HG03571 (cell line): ENCODE results near the gene PLD5.
"Not testable (repeated sequence)": the region's sequence is repeated elsewhere in the genome, so short reads cannot be mapped to it uniquely, and the experiment has no call there.

Experiments
- ATAC-seq: cut with Tn5 transposase; IDR thresholded peaks from one replicate; pipeline ENCODE4 v1.9.1; 2021; ENCODE audit not compliant: unreplicated experiment

PLD5 gene

DNA sequence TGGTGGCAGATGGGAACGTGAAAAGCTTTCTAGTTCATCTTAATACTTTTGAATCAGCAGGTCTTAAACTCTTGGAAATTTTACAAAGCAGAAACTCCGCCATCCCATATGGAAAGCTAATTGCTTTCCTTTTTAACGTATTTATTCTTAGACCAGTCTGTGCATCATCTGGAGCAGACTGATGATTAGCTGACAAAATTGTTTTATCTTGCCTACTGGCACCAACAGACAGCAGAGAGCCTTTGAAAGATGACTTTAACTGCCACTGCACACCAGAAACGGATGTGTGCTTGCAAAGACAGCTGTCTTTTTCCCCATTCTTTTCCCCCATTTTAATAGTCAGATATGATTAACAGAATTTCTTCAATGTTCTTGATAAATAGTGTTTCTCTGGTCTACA lies 97.0 kb downstream of the PLD5 start:
- ATAC-seq, result no peak

DNA sequence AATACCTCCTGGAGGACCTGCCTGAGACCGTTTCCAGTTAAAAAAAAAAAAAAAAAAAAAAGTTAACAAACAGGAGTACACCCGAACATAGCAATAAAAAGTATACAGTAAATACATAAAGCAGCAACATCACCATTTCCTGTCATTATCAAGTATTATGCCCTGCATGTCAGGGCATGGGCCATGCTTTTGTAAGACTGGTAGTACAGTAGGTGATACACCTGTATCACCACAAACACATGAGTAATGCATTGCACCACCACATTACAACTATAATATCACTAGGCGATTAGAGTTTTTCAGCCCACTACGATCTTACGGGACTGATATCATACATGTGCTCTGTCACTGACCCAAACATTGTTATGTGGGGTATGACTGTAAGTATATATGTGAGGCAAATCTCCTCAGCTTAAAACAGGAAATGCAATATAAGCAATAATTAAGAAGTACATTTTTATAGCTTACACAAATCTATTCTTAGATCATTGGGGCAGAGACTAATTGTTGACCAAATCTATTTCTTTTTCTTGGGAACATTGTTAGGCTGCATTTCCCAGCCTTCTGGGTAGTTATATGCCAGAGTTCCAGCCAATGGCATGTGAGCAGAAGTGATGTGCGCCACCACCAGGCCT lies 98.1 kb downstream of the PLD5 start:
- no peak for ATAC-seq

DNA sequence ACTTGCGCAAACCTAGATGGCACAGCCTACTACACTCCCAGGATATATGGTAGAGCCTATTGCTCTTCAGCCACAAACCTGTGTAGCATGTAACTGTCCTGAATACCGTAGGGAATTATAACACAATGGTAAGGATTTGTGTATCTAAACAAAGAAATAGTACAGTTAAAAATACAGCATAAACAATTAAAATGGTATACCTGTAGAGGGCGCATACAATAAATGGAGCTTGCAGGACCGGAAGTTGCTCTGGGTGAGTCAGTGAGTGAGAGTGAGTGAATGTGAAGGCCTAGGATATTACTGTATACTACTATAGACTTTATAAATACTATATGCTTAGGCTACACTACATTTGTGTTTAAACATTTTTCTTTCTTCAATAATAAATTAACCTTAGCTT lies 99.3 kb downstream of the PLD5 start:
- no peak for ATAC-seq

DNA sequence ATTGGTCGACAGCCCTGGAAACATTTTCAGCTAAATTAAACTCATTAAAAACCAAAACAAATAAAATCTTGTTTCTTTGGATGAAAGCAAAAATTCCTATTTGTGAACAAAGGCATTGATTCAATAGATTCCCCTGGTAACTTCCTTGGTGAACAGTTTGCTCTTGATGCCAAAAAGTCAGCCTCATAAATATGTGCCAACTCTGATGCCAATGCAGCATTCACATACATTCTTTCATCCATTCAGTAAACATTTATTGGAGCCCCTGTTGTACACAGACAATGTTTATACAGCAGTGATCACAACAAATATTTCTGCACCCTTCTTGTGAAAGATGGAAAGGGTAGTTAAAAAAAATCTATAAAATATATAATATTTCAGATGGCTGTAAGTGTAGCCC lies 107.8 kb downstream of the PLD5 start:
- ATAC-seq, result no peak

DNA sequence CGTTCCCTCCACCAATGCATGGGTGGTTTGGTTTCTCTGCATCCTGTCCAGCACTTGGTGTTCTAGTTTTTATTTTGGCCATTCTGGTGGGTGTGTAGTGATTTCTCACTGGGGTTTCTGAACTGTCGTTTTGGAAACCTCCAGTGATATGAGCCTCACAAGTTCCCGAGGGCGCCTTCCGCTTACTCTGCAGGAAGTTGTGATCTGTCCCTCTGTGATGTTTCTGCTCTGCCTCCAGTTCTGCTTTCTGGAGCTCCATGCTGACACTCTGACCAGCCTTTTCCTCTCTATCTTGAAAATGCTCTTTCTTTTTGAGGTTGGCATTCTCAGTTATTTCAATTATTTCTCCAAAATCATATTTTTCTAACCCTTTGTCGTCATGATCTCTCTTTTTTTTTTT lies 111.6 kb downstream of the PLD5 start:
- ATAC-seq, result no peak

DNA sequence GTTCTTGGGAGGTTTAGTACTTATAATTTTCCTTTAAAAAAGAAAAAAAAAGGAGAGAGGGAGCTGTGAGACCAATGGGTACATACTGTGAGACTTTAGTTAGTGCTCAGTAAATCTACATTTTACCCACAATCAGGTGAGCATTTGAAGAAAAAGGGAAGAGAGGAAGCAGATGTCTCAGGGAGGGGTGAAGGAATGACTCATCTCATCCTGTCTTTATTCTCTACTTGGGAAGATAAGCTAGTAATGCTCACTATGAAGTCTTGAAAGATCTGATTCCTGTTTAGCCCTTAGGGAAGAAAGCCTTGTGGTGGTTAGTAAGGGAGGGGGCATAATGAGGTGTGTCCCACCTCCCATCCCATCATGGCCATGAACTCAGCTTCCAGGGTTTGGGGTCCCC lies 112.6 kb downstream of the PLD5 start:
- ATAC-seq, result no peak

DNA sequence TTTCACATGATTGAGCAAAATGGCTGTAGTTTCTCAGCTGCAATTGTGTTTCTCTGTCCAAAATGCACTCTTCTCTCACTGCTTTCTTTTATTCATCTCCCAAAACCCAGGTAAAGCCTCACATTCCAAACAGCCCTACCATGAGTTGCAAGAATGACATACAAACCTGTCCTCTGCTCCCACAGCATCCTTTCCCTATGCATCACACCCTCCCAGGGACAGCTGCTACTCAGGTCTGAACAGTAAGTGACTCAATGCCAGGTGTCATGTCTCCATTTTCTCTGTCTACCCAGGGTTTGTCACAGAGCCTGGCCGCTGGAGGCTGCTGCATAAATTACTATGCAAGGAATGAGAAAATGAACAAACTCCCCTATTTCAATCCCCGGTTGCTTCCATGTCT lies 118.5 kb downstream of the PLD5 start:
- ATAC-seq, result no peak

DNA sequence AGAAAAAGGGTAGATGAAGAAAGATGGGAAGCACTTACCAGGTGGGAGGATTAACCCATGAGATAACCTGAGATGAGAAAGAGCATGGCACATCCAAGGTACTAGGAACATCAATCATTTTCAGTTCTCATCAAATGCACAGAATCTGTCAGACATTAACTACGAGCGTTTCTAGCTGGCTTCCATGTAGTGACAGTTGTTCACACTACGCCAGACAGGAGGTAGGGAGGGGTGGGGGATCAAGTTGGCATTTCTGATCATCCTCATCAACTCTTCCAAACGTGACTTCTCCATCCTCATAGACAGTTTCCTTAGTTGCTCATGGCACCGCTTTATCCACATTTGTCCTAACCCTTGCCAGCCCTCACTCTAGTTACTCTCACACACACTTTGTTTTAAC lies 120.2 kb downstream of the PLD5 start:
- no peak for ATAC-seq

DNA sequence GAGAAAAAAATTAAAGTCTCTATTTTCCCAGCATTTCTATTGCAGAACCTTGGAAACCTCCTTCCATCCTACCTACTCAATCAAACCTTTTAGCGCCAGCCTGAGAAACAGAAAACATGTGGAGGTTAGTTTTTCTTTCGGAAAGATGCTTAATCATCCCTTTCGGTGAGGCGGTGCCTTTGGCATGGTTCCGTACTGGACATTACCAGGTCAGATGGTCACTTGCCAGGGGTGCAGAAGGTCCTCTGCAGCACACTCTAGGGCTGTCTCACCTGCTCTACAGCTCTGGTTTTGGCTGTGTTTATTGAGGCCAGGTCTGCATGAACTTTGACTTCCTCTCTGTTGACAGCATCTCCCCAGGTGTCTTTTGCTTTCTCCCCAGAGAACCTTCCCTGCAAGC lies 121.5 kb downstream of the PLD5 start:
- no peak for ATAC-seq

DNA sequence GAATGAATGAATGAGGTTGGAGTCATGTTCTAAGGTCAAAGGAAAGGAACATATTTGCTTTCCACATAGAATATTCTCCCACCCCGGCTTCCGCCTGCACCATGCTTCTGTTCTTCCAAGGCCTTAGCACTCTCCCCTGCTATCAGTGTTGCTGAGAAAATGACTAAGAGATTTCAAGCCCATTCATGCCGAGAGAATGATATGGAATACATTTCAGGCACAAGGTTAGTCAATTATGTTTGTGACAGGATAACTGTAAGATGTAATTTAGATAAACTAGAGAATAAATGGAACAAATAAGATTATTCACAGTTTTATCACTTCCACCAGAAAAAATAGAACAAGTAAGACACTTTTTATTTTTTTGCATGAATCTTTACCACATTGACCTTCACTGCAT lies 122.6 kb downstream of the PLD5 start:
- no peak for ATAC-seq

DNA sequence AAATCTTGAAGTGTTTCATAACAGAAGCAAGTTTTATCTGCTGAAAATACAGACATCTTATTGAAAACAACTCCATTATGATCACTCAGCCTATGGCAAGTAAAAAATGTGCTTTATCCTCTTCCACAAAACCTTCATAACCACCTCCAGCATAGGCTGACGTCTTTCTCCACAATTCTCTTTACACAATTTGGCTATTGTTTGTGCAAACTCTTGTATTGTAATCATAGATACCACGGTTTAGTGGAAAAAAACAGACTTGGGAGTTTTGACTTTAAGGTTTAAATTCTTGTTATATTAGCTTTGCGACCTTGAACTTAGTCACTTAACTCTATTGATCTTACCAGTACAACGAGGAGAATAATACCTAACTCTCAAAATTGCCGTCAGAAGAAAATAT lies 126.1 kb downstream of the PLD5 start:
- no peak for ATAC-seq

DNA sequence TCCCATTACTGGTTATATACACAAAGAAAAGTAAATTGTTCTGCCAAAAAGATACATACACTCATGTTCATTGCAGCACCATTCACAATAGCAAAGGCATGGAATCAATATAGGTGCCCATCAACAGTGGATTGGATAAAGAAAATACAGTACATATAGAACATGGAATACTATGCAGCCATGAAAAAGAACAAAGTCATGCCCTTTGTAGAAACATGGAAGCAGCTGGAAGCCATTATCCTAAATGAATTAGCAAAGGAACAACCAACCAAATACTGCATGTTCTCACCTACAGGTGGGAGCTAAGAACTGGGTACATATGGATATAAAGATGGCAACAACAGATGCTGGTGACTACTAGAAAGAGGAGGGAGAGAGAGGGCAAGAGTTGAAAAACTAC lies 132.6 kb downstream of the PLD5 start:
- ATAC-seq, result no peak

DNA sequence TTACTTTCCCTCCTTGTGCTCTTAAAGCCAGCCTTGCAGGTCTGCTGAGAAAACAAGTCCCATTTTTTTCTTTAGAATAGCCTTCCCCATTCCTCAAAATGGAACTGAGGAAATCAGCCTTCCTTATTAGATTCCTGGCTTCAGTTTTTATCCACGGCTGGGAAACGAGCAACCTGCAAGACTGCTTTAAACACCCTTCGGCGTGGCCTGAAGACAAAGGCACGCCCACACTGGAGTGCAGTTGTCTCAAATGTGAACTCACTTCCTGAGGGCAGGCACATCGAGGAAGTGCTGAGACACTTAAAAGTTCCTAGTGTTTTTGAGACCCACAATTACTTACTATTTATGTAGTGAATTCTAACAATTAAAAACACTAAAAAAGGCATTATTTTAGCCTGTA lies 148.4 kb downstream of the PLD5 start:
- ATAC-seq, result not testable (repeated sequence)

DNA sequence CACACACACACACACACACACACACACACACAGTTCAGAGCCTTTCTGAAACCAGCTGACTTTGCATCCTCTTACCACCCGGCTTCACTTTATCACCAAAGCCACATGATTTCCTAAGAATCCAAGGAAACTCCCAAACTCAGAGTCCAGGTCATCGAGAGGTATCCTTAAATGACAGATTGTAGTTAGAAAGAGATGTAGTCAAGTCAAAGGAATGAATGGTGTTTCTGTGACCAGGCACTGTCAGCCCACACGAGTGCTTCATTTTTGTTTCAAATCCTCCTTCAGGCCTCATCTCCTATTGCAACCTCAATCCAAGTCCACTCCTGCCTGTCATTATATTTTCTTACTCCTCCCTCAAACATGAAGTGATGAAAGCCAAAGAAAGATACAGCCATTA lies 174.1 kb downstream of the PLD5 start:
- not testable (repeated sequence) for ATAC-seq

DNA sequence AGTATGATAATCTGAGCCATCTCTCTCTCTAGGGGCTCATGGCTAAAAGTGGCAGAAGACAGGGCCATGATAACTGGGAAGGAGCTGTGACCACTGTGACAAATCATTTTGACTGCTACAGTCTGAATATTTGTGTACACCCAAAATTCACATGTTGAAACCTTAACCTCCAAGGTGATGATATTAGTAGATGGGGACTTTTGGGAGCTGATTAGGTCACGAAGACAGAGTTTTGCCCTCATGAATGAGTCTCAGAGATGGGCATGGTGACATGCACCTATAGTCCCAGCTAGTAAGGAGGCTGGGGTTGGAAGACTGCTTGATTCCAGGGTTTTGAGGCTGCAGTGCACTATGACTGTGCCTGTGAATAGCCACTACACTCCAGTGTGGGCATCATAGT lies 174.9 kb downstream of the PLD5 start:
- ATAC-seq, result no peak

DNA sequence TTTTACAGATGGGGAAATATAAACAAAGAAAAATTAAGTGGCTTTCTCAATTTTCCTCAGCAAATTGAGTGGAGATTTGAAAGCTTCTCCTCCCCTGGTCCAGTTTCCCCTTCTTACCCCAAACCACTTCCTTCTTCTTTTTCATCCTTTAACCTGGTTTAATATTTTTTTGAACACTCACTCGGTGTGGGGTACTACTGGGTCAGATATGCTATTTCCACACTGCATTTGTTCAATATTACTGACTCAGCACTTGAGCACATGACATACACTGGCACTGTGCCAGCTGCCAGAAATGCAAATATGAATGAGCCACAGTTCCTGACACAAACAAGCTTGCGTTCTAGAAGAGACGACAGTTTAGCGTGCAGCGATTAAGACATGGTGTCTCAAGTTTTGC lies 193.6 kb downstream of the PLD5 start:
- ATAC-seq, result not testable (repeated sequence)

DNA sequence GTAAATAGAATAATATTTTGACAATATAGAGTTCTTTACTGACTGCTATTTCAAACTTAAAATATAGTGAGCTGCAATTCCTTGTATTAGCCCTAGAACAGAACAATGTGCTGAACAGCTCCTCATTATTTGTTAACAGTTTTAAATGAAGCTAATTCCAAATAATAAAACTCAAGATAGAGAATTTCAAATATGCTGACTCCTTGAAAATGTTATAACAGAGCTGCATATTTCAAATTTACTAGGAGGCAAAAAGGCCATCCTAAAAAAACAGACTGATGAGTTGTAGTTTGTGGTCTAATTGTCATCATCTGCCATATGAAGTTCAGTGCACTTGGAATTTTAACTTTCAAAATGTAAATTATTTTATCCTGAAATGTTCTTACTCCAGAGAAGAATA lies 197.1 kb downstream of the PLD5 start:
- ATAC-seq, result not testable (repeated sequence)

DNA sequence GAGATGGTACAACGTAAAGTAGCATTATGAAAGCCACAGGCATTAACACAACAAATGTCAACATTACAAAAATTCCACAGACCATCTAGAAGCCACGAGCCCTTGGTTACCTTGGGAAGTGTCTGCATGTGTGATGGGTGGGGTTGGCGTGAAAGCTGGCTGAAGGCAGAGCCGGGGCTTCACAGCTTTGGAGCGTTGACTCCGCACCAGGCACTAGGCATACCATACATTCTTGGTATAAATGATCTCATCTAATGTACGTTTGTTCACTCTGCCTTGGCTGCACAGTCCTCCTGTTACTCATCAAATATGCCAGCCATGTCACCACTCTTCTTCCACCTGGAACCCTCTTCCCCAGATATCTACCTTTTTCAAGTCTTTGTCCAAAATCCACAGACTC lies 202.5 kb downstream of the PLD5 start:
- not testable (repeated sequence) for ATAC-seq

DNA sequence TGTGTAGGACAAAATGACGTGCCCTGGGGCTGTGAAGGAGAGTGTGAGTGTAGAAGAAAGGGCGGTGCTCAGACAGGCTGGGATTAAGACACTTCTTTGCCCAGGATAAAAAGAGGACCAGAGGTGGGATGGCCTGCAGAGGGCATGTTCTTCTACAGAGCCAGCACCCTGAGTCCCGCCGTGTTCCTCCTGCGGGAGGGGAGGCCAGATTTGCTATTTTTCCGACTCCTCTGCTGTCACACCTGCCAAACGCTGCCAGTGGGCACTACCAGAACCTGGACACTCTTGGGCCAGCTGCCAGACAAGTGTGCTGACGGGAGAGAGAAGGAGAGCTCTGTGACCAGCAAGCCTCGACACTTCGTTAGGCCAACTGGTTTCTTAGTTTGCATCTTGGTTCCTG lies 206.4 kb downstream of the PLD5 start:
- no peak for ATAC-seq

DNA sequence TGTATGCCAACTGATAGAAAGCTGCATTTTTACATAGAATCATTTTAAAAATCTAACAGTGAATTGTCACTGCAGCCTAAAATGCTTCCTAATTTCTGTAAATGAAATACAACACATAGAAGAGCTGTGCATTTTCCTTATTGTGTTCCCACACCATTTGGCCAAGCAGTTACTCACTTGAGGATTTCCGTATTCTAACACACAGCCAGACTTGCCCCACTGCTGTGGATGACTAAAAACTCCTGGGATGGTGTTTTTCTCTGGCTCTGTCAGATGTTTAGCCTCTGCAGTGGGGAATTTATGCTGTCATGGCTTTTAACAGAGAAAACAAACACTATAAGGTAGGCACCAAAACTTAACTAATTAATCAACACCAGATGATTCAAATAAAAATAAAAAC lies 209.6 kb downstream of the PLD5 start:
- not testable (repeated sequence) for ATAC-seq

DNA sequence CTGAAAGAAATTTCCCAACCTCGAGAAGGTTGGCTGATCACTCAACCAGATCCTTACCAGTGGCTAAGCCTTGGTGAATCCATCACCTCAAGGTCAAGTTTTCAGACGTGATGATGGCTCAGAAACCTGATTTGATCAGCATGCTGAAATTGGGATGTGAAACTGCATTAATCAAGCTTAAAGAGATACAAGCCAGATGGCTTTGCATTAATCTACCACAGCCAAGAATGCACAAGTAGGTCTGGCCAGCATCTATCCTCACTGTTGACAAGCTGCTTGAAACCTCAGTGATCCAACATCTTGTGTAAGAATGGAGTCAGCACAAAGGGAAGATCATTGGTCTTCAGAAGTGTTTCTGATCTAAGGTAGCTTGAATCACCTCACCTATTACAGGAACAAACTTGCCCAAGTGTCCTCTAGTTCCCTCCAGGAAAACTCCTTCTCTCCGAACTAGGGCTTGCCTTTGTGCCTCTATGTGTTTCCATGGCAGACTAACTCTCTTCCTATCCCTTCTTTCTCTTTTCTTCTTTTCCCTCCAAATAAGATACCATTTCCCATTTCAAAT lies 210.3 kb downstream of the PLD5 start:
- not testable (repeated sequence) for ATAC-seq

DNA sequence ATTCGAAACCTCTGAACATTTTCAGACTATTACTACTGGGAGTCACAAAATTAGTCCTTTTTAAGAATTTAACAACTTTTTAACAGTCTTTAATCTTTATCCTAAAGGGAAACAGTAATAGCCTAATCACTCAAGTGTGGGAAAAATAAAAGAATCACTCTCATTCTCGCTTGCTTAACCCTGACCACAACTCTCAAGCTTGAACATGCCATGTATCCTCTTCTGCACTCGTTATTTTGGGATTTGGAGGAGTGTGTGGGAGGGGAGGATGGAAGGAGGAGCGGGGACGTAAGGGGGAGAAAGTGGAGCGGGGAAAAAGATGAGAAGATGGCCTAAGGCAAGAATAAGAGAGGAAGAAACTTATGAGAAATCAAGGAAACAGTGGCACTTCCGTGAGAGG lies 215.8 kb downstream of the PLD5 start:
- ATAC-seq, result not testable (repeated sequence)

DNA sequence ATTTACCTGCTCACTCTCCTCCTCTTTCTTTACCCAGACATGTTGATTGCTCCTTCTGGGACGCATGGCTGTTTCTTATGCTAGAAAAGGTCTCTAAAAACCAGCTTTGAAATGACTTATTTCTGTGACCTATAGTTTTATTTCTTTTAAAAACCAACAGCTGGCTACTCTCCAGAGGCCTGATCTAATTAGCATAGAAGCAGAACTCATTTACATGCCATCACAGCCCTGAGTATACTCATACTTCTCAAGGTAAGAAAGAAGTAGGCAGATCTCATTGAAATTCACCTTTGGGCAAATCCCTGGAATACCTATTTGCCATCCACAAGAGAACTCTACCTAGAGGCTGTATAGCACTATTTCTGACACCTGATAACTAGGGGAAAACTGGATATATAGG lies 230.7 kb downstream of the PLD5 start:
- ATAC-seq, result not testable (repeated sequence)
